Muscle layer of duodenum (tissue), 2 donors: ENCODE measurements around the gene ITPR2.
A peak's percentile ranks its signal among the peaks of the same experiment; 100 is the strongest.
"Not testable (repeated sequence)": the region's sequence is repeated elsewhere in the genome, so short reads cannot be mapped to it uniquely, and the experiment has no call there.

Experiments used
- H3K27ac ChIP-seq: one replicate; pipeline ENCODE4 v1.7.0; 2013; ENCODE audit warnings: mild to moderate bottlenecking, low read length
- H3K27me3 ChIP-seq: one replicate; pipeline ENCODE4 v1.7.0; 2013; ENCODE audit warnings: low read depth, mild to moderate bottlenecking, control low read depth, low read length
- H3K36me3 ChIP-seq, 2 donors: one replicate each; pipeline ENCODE4 v1.7.0; 2013; ENCODE audit warnings: low read length in 2 of 2, control low read depth in 1 of 2, mild to moderate bottlenecking in 1 of 2; ENCODE audit not compliant: insufficient read depth in 2 of 2, control insufficient read depth in 1 of 2
- H3K4me1 ChIP-seq, 2 donors: one replicate each; pipeline ENCODE4 v1.7.0; 2013; ENCODE audit warnings: low read length in 2 of 2, mild to moderate bottlenecking in 2 of 2, control low read depth in 1 of 2, moderate library complexity in 1 of 2; ENCODE audit not compliant: insufficient read depth in 2 of 2, control insufficient read depth in 1 of 2
- H3K4me3 ChIP-seq, 2 donors: one replicate each; pipeline ENCODE4 v1.7.0; 2013; ENCODE audit warnings: low read length in 2 of 2, low read depth in 1 of 2, mild to moderate bottlenecking in 1 of 2
- H3K9me3 ChIP-seq, 2 donors: one replicate each; pipeline ENCODE4 v1.7.0; 2013; ENCODE audit warnings: low read length in 2 of 2, control low read depth in 1 of 2, mild to moderate bottlenecking in 1 of 2; ENCODE audit not compliant: control insufficient read depth in 1 of 2
- donor health status: healthy.

Gene ITPR2

DNA sequence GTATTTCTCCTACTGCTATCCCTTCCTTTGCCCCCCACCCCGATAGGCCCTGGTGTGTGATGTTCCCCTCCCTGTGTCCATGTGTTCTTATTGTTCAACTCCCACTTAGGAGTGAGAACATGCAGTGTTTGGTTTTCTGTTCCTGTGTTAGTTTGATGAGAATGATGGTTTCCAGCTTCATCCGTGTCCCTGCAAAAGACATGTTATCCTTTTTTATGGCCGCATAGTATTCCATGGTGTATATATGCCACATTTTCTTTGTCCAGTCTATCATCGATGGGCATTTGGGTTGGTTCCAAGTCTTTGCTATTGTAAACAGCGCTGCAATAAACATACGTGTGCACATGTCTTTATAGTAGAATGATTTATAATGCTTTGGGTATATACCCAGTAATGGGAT is 522.5 kb downstream of the ITPR2 start:
- H3K27me3 ChIP-seq, H3K36me3 ChIP-seq, H3K27ac ChIP-seq, H3K4me3 ChIP-seq, H3K9me3 ChIP-seq, H3K4me1 ChIP-seq: not testable (repeated sequence)

DNA sequence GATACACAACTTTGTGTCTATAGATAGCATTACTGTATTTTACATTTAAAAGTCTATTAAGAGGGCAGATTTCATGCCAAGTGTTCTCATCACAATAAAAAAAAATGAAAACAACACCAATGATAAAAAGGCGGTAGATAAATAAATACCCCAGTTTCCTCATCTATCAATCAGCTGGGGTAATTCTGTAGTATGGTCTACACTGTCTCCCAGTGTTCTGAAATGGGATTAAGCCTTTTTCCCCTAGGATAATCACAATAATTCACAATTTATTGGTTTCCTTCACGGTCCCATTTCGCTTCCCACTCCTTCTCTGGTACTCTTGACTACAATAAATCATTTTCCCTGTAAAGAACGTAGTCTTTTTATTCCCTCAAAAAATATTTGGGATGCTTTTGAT is 523.4 kb downstream of the ITPR2 start:
- Histone ChIP-seq H3K4me3 (no peak overlapping the region), H3K27ac (no peak overlapping the region), H3K27me3 (no peaks in the 10 kb centered on the region), H3K4me1 (no peaks in the 10 kb centered on the region), H3K9me3 (no peaks in the 10 kb centered on the region), H3K36me3 (no peaks in the 10 kb centered on the region)

DNA sequence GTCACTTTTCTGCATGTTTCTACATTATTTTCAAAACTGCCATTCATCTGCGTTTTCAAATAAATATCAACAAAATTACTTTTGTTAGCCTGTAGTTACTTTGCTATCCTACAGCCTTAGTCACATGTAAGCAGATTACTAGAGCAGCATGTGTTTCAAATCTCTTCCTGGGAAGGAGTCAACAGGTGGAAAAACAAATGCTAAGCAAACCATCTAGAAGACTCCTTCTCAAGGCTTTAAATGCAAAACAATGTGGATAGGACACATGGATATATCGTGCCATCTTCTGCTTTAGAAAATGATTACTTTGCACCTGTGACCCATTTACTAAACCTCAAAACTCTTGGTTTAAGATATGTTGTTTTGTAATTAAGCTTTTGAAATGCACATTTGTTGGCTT is 528.7 kb downstream of the ITPR2 start:
- Histone ChIP-seq H3K27me3 (no peaks in the 10 kb centered on the region), H3K36me3 (no peaks in the 10 kb centered on the region), H3K4me1 (peaks cover 6% of the 10 kb centered on the region in 2 donors), H3K27ac (no peak overlapping the region), H3K4me3 (no peak overlapping the region), H3K9me3 (no peaks in the 10 kb centered on the region)

DNA sequence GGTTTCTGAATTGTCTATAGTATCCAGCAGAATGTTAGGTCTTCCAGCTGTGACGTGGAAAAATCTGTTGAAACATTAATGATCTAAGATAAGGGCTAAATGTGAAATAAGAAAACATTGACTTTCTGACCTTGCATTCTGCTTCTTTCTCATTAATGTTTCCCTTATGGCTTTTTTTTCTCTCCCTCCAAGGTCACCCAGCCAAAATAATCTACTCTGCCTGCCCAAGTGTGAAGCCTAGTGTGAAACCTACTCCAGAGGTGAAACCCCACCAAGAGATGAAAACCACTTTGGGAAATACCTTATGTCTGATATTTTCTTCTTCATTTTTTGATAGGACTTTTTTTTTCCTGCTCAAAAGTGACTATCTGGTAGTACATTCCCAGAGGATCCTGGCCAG is 529.6 kb downstream of the ITPR2 start:
- Histone ChIP-seq H3K4me1 (peaks cover 6 to 13% of the 10 kb centered on the region in 2 donors), H3K36me3 (no peaks in the 10 kb centered on the region), H3K27ac (no peak overlapping the region), H3K9me3 (no peaks in the 10 kb centered on the region), H3K27me3 (no peaks in the 10 kb centered on the region), H3K4me3 (no peak overlapping the region)

DNA sequence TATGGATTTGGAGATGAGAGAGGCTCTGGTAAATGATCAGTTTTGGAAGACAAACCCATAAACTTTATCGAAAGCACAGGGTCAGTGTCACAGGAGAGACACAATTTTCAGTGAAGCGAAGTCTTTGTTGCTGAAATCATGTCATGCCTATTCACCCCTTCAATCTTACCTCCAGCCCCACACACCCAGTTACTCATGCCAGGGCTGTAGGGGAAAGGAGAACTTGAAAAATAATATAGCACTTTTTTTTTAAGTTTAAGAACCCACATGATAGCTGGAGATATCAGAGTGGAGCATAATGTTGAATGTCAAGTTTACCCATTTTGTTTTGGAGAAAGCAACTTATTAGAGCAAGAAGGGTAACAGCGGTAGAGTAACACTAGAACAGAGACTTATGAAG is 530.2 kb downstream of the ITPR2 start:
- H3K4me3 ChIP-seq: no peak overlapping the region
- no peaks in the 10 kb centered on the region for H3K27me3 ChIP-seq

DNA sequence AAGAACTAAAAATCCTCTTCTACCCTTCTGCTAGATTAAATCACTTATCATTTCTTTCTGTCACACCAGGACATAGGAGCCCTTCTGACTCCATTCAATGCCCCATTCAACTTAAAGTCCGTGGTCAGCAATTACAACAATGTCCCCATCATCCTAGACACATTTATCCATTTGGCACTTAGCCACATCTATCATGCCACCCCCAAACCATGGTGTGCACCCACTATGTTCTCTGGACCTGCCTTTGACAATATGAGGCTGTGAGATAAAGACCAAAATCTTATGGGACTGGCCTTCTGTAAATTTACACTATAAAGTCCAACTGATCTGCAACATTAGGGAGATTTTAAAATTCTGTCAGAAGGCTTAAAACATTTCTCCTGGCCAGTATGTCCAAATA is 533.2 kb downstream of the ITPR2 start:
- Histone ChIP-seq H3K27me3 (no peaks in the 10 kb centered on the region), H3K4me3 (no peak overlapping the region), H3K36me3 (no peaks in the 10 kb centered on the region), H3K27ac (peak overlapping the region; percentile 78), H3K9me3 (no peaks in the 10 kb centered on the region), H3K4me1 (peaks cover 6 to 13% of the 10 kb centered on the region in 2 donors)

More for the DNA sequence above, 530.2 kb downstream of the ITPR2 start:
- Histone ChIP-seq H3K9me3 (no peaks in the 10 kb centered on the region), H3K4me1 (peaks cover 6 to 13% of the 10 kb centered on the region in 2 donors), H3K36me3 (no peaks in the 10 kb centered on the region), H3K27ac (no peak overlapping the region)

DNA sequence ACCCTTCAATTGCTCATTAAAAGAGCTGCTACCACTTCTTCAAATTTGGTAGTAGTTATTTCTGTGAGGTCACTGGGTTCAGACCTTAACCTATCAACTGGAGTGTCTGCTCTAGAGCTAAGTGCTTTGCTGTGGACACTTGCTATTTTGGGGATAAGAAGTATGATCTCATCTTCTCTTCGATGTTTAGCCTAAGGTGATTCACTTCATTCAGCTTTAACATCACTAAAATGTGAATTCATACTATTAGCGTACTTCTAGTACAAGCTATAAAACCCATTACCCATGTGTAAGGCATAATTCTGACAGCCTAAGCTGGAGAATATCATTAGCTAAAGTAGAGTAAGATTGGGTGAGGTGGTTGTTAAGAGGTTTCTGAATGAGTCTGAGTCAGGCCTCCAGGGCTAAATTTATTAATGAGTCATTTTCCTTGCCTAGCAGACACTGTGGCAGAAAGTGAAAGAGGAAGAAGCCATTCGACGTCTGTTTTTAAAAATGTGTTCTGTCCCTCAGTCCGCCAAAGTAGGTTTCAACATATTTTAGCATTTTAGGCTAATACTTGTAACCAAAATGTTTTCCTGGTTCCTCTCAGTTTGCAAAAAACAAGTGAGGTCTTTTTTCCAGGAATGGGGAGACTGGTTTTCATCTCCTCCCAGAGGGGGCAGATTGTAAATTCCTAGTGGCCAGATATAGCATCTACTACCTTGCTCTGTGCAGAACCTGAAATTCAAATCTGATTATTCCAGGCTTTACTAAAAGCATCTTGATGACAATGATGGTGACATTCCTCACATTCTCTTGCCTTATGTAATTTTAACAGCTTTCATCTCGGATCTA is 534.0 kb downstream of the ITPR2 start:
- Histone ChIP-seq H3K27me3 (no peaks in the 10 kb centered on the region), H3K36me3 (no peaks in the 10 kb centered on the region), H3K27ac (peak overlapping the region; percentile 78), H3K9me3 (no peaks in the 10 kb centered on the region), H3K4me1 (peaks cover 6 to 13% of the 10 kb centered on the region in 2 donors), H3K4me3 (peak overlapping the region in 1 of 2 donors; percentile 54)

DNA sequence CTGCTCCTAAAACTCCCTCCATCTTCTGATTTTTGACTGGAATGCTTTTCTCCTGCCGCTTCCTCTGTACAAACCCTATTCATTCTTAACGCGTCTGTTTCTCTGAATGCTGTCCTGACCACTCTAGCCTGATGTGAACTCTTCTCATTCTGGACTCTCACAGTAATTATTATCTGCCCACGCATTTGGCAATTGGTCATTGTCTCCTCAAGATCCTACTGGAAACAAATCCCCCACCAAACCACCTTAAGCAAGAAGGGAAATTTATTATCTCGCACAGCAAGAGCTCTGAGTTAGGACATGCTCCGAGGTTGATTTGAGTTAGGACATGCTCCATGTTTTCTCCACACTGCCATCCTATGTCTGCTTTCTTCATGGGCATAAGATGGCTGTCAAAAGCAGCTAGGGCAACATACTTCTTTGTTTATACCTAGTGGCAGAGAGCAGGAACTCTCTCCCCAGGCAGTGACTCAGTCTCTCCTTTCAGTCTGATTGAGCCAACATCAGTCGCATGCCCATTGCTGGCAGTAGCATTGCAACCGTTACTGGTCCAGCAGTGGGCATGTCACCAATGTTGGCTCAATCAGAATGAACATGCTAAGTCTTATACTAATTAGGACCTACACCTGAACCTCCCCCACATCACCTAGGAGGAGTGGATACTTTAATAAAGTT is 535.5 kb downstream of the ITPR2 start:
- no peak overlapping the region for H3K4me3 ChIP-seq
- H3K27me3 ChIP-seq: no peaks in the 10 kb centered on the region
- no peaks in the 10 kb centered on the region for H3K36me3 ChIP-seq
- H3K27ac ChIP-seq: no peak overlapping the region
- no peaks in the 10 kb centered on the region for H3K9me3 ChIP-seq
- H3K4me1 ChIP-seq: peaks cover 6 to 13% of the 10 kb centered on the region in 2 donors

DNA sequence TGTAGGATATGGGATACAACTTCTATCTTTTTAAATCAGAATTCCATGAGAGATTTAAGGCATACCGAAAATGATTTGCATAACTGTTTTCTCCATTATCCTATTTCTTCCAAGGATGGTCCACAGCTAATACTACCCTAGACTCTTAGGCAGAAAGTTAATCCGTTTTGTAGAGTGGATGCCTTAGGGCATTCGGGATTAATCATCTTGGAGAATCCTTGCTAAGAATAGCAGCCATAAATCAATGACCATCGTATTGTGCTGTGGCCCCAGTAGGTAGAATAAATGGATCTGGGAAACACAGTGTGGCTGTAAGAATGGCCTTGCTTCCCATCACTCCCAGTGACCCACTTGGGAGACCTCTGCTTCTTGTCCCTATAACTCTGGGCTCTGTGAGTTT is 538.0 kb downstream of the ITPR2 start:
- no peaks in the 10 kb centered on the region for H3K36me3 ChIP-seq
- peaks cover 6 to 13% of the 10 kb centered on the region in 2 donors for H3K4me1 ChIP-seq
- no peak overlapping the region for H3K4me3 ChIP-seq
- no peaks in the 10 kb centered on the region for H3K9me3 ChIP-seq
- no peaks in the 10 kb centered on the region for H3K27me3 ChIP-seq
- no peak overlapping the region for H3K27ac ChIP-seq

DNA sequence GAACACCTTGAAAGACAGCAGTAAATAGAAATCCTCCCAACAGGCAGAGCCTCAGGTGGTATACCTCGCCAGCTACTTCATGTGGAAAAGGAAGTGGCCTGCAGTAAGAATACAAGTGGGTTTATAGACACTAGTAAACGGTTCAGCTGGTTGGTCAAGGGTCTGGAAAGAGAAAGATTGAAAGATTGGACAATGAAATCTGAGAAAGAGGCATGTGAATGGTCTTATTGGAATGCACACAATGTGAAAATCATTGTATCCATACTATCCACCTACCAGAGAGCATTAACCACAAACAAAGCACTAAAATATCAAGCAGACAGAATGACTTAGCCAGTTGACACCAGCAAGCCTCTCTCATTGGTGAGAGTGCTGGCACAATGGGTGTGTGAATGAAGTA is 539.4 kb downstream of the ITPR2 start:
- H3K27ac ChIP-seq: no peak overlapping the region
- H3K9me3 ChIP-seq: no peaks in the 10 kb centered on the region
- H3K27me3 ChIP-seq: no peaks in the 10 kb centered on the region
- H3K4me1 ChIP-seq: peaks cover 0 to 1% of the 10 kb centered on the region in 2 donors
- no peak overlapping the region for H3K4me3 ChIP-seq
- H3K36me3 ChIP-seq: no peaks in the 10 kb centered on the region

DNA sequence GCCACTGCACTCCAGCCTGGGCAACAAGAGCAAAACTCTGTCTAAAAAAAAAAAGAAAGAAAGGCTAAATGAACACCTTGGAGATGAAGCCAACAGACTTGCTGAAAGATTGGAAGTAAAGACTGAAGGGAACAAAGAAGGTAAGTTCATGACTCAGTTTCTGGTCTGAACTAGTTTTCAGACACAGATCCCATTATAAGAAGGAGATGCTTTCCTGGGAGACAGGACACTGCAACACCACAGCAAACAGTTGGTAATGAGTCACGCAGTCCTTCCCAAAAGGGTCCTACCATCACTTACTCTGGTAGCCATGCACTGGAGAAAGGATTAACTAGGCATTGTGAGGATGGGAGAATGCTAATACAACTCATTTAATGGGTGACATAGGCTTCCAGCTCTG is 540.4 kb downstream of the ITPR2 start:
- no peaks in the 10 kb centered on the region for H3K27me3 ChIP-seq
- H3K36me3 ChIP-seq: no peaks in the 10 kb centered on the region
- no peaks in the 10 kb centered on the region for H3K9me3 ChIP-seq
- no peak overlapping the region for H3K4me3 ChIP-seq
- no peaks in the 10 kb centered on the region for H3K4me1 ChIP-seq
- H3K27ac ChIP-seq: no peak overlapping the region
